ENCODE data around the gene DCST2.
"Not testable (repeated sequence)": the region's sequence is repeated elsewhere in the genome, so short reads cannot be mapped to it uniquely, and the experiment has no call there.

DCST2 gene

GRCh38 chr1:154995301-154995983, 38.1 kb downstream of the DCST2 start:
- DNase-seq: not testable (repeated sequence)

DNA sequence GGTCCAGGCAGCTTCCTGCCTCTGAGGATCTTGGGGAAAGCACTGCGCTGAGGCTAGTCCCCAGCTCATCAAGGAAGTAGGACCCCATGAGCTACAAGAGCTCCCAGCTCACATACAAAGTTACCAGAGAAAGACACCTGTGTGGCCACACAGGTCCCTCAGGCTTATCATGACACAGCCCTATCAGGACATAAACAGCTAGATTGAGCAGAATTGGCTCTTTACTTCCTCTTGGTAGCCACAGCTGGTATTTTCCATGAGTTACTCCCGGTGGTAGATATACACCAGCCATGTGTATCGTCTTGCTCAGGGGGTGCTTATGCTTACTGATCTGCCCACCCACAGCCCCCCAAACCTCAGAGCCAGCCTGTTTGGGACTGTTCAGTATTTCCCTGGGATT, 39.0 kb downstream of the DCST2 start:
- DNase-seq: no peak

DNA sequence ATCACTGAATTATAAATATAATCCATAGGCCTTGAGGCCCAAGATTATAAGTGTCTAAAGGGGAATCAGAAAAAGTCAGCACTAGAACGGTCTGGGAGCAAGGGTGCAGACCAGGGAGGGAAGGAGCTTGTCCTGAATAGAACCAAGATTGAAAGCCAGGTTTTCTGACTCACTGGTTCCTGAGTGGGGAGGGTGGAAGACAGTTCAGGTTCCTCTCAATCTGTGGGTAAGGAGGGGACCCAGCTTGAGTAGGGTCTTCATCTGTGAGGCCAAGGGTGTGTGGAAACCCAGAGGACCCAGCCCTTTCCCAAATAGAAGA, 39.4 kb downstream of the DCST2 start:
- no peak for DNase-seq

DNA sequence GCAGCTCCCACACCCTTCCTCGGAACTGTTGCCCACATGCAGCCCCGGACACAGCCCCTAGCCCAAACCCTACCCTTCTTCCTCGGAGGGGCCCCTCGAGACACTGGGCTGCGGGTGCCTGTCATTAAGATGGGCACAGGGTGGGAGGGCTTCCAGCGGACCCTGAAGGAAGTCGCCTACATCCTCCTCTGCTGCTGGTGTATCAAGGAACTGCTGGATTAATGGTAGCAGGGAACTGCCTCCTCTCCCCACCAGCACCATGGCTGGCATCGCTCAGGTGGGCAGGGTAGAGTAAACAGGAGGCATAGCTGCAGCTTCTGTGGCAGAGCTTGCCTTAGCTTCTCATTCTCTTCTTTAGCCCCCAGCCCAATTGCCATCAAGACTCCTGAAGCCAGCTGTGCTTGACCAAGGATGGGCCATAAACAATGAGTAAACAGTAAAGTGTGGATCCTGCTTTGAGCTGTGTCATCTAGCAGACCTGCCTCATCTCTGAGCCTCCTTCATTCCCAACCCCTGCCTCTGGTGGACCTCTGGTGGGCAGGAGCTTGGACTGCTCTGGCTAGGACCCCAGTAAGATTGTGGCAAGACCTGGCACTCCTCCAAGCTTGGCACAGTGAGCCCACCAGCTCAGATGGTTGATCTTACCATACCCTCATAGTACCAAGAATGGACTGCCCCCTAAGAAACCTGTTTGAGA, 39.9 kb downstream of the DCST2 start, which contains the start of gene LENEP:
Gene LENEP (plus strand): TSS at position 15 of the 697 bp plus-strand sequence. CDS start 22 bp downstream, at position 37.
- DNase-seq: no peak

DNA sequence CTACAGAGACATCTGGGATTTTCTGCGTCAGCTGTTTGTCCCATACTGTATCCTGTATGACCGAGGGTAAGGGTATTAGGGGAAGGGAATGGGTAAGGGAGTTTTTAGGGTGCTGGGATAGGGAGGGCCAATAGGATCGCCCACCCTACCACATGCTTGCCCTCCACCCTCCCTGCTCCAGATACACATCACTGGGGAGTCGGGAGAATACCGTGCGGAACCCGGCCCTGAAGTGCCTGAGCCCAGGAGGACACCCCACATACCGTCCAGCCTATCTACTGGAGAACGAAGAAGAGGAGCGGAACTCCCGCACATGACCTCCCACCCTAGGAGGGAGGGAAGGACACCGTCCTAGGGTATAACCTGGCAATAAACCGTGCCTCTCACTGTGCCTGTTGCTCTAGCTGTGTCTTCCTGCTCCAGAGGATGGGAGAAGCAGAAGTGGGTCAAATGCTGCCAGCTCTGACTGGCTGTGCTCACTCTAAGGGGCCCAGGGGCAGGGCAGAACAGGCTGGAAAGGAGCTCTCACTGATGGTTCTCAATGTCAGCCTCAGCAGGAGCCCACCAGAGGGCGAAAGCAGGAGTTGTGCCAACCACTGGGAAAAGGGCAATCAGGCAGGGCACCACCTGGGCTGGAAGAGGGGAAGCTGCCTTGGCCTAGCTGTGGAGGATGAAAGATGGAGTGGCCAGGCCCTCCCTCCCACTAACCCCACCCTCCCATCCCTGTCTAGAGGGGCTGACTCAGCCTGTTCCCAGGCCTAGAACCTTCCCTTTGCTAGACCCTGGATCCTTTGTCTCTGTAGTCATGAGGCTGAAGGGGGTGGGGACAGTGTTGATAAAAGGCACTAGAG, 40.6 kb downstream of the DCST2 start:
- DNase-seq: no peak

DNA sequence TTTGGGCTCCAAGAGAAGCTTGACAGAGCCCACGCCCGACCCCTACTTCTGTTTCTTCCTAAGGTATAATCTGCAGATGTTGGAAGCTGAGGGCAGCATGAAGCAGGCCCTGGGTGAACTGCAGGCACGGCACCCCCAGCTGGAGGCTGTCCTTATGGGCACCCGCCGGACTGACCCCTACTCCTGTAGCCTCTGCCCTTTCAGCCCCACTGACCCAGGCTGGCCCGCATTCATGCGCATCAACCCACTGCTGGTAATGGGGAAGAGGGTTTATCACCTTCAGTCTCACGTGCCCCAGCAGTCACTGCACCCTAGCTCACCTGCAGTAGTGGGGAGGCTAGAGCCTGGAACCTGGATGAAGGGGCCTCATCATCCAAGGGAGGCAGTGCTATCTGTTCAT, 43.3 kb downstream of the DCST2 start:
- DNase-seq: no peak

GRCh38 chr1:154989195-154989860, 44.3 kb downstream of the DCST2 start:
- DNase-seq: no peak

- no peak for DNase-seq
Observed at GRCh38 chr1:154988058-154988954, 45.3 kb downstream of the DCST2 start.

DNA sequence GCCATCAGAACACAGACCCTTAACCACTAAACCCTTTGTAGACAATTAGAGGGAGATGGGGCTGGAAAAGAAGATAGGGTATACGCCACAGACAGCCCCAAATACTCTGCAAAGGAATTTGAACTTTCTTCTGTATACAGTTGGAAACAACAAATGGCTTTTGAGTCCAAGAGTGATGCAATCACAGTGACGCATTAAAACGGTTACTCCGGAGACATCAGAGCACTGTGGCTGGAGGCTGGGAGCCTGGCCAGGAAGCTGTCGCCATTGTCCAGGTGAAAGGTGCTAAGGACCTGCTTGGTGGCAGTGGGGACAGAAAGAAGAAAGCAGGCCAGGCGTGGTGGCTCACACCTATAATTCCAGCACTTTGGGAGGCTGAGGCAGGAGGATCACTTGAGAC, 46.3 kb downstream of the DCST2 start:
- DNase-seq: no peak

GRCh38 chr1:154986736-154987135, 46.8 kb downstream of the DCST2 start:
- not testable (repeated sequence) for DNase-seq

DNA sequence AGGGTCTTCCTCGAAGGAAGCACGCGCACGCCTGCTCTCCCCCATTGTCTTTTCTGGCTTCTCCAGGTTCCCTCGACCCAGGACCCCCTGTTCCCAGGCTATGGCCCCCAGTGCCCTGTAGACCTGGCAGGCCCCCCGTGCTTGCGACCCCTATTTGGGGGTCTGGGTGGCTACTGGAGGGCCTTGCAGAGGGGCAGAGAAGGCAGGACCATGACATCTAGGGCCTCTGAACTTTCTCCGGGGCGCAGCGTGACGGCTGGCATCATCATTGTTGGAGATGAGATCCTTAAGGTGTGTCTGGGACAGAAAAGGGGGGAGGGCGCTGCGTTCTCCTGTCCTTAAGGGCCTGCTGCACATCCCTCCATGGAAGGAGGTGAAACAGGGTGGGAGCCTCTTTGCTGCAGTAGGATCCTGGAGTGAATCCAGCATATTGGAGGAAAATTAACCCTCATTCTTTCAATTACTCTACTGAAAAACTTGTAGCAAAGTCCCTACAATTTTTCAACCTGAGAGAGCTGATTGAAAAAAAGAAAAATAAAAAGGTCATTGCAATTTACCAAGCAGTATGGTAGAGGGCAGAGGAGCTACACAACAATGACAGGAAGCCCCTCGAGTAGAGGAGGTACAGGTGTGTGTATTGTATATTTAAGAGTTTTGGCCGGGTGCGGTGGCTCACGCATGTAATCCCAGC, 49.7 kb downstream of the DCST2 start:
- DNase-seq: no peak

- peak; percentile 94 for DNase-seq
Observed at GRCh38 chr1:154982897-154983648, 50.5 kb downstream of the DCST2 start, which contains the start of gene FLAD1. Gene FLAD1 (plus strand): TSS chr1:154983344. CDS start chr1:154983695, 351 bp downstream.

GRCh38 chr1:154982341-154982740, 51.2 kb downstream of the DCST2 start:
- DNase-seq: no peak

- DNase-seq: no peak
Observed at GRCh38 chr1:154978360-154978759, 55.2 kb downstream of the DCST2 start.

DNA sequence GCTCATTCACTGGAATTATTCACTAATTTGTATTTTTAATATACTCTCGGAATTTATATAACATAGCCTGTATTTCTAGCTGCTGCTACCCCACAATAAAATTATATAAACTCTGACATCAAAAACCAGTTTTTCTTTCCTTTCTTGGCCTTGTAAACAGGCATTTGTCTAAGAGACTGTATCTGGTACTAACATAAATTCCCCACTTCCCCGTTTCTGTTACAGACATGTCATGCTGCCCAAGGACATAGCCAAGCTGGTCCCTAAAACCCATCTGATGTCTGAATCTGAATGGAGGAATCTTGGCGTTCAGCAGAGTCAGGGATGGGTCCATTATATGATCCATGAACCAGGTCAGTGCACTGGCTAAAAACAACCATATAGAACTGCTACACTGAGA, 55.8 kb downstream of the DCST2 start:
- DNase-seq: not testable (repeated sequence)

DNA sequence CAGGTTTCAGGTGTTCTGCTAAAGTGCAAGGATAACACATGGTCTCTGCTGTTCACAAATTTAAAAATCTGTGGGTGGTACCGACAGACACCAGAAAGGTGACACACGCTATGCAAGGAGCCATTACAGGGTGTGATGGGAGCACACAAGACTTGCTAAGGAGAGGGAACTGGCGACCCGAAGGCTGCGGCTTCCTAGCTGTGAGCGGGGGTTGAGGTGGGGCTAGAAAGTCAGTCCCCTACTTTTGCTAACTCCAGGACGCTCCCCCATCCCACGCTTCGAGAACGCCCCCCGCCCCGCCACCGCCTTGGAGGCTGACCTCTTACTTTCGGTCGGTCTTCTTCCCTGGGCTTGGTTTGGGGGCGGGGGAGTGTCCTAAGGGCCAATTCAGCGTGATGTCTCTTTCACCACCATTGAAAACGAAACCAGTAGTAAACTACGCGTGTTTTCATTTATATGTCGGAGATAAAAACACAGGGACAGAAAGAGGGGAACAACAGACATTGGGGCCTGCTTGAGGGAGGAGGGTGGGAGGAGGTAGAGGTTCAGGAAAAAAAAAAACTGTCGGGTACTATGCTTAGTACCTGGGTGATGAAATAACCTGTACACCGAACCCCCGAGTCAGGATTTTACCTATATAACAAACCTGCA, 58.0 kb downstream of the DCST2 start:
- DNase-seq: peak; percentile 78

GRCh38 chr1:154974808-154975408, 58.7 kb downstream of the DCST2 start:
- peak; percentile 98 for DNase-seq

GRCh38 chr1:154974102-154974807, 59.3 kb downstream of the DCST2 start, which contains the start of gene CKS1B:
Gene CKS1B (plus strand): TSS chr1:154974681. CDS start chr1:154974746, 65 bp downstream.
- peak; percentile 100 for DNase-seq
